Smooth muscle cell (in vitro differentiated cells): ENCODE results near the gene NUTM2A. TPM values are rescaled to one million over a fixed set of nuclear protein-coding genes. Genes with fewer than 3 reads are reported as not detected.
A peak's percentile ranks its signal among the peaks of the same experiment; 100 is the strongest.
"Not testable (repeated sequence)": the region's sequence is repeated elsewhere in the genome, so short reads cannot be mapped to it uniquely, and the experiment has no call there.

Experiments used
- DNase-seq: peaks from one replicate; lab custom pipeline; 2025; ENCODE audit not compliant: unreplicated experiment; lab: John Stamatoyannopoulos, UW
- H2AFZ ChIP-seq: fragments of 200-600 bp; sonication (generic); 2 replicates; pipeline ENCODE4 v1.6.0; 2016; ENCODE audit warnings: antibody characterized with exemption, low read depth, mild to moderate bottlenecking
- H3F3A ChIP-seq: fragments of 200-600 bp; sonication (generic); 2 replicates; pipeline ENCODE4 v1.6.0; 2017; ENCODE audit warnings: antibody characterized with exemption, low read depth
- H3K27ac ChIP-seq: fragments of 200-600 bp; sonication (generic); 2 replicates; pipeline ENCODE4 v1.5.1; 2016; ENCODE audit warnings: low read depth, mild to moderate bottlenecking
- H3K27me3 ChIP-seq: fragments of 200-600 bp; sonication (generic); 2 replicates; pipeline ENCODE4 v1.6.1; 2016; ENCODE audit warnings: low read depth, mild to moderate bottlenecking
- H3K36me3 ChIP-seq: fragments of 200-600 bp; sonication (generic); 2 replicates; pipeline ENCODE4 v1.5.1; 2016; ENCODE audit warnings: low read depth
- H3K4me1 ChIP-seq: fragments of 200-600 bp; sonication (generic); 2 replicates; pipeline ENCODE4 v1.5.1; 2016; ENCODE audit warnings: low read depth
- H3K4me2 ChIP-seq: fragments of 200-600 bp; sonication (generic); 2 replicates; pipeline ENCODE4 v1.6.0; 2016; ENCODE audit warnings: mild to moderate bottlenecking
- H3K4me3 ChIP-seq: fragments of 200-600 bp; sonication (generic); 2 replicates; pipeline ENCODE4 v1.5.1; 2016; ENCODE audit warnings: mild to moderate bottlenecking
- H3K79me2 ChIP-seq: fragments of 200-600 bp; sonication (generic); 2 replicates; pipeline ENCODE4 v1.6.0; 2016; ENCODE audit warnings: low read depth, mild to moderate bottlenecking
- H3K9ac ChIP-seq: fragments of 200-600 bp; sonication (generic); 2 replicates; pipeline ENCODE4 v1.6.0; 2016; ENCODE audit warnings: low read depth
- H3K9me3 ChIP-seq: fragments of 200-600 bp; sonication (generic); replicated peaks from 2 replicates; pipeline ENCODE4 v1.5.1; 2016; ENCODE audit warnings: low read depth
- H4K20me1 ChIP-seq: fragments of 200-600 bp; sonication (generic); 2 replicates; pipeline ENCODE4 v1.6.0; 2016; ENCODE audit warnings: low read depth
- WGBS: methylation state at CpG from one replicate; pipeline ENCODE4 v1.1.7; 2016; ENCODE audit warnings: low lambda C conversion rate; 5-methylcytosine and 5-hydroxymethylcytosine counted together
- polyA plus RNA-seq: library from polyadenylated mRNA; unstranded; fragments of >200 nt; fragmentation: Nextera tagmentation; extraction: Ambion mirVana; gene quantifications from 2 replicates; pipeline ENCODE4 v1.2.1, GENCODE V29; 2016
- total RNA-seq: library from RNA; depleted of rRNA; stranded (reverse); fragments of >200 nt; gene quantifications from 2 replicates; pipeline ENCODE4 v1.2.3, GENCODE V29; 2014

NUTM2A gene
- total and polyA plus RNA-seq, 2 experiments from 2014 or later: 0.21 to 0.31 TPM

GRCh38 chr10:87206922-87207321 lies 18.3 kb upstream of the NUTM2A start:
- DNase-seq, H3K9me3 ChIP-seq, H2AFZ ChIP-seq, H3K36me3 ChIP-seq, H3K27ac ChIP-seq, H3K4me3 ChIP-seq, H3K27me3 ChIP-seq, H3K4me1 ChIP-seq, H3F3A ChIP-seq, H3K4me2 ChIP-seq, H3K9ac ChIP-seq, H4K20me1 ChIP-seq, H3K79me2 ChIP-seq: not testable (repeated sequence)
- WGBS: 95% methylated on average over 4 of the region's 4 CpGs

GRCh38 chr10:87210309-87210708 lies 14.9 kb upstream of the NUTM2A start:
- H3K27me3 ChIP-seq, H3K4me2 ChIP-seq, H3K36me3 ChIP-seq, H3K9me3 ChIP-seq, H3F3A ChIP-seq, H3K4me3 ChIP-seq, DNase-seq, H3K4me1 ChIP-seq, H3K9ac ChIP-seq, H3K79me2 ChIP-seq, H2AFZ ChIP-seq, H4K20me1 ChIP-seq: not testable (repeated sequence)
- 55% methylated on average over 5 of the region's 5 CpGs for WGBS
- peak overlapping the region; percentile 57 for H3K27ac ChIP-seq

GRCh38 chr10:87211848-87212247 lies 13.4 kb upstream of the NUTM2A start:
- H3K4me3 ChIP-seq, H3F3A ChIP-seq, H3K27me3 ChIP-seq, H3K9ac ChIP-seq, H3K79me2 ChIP-seq, H3K9me3 ChIP-seq, H3K4me1 ChIP-seq, H4K20me1 ChIP-seq, H3K4me2 ChIP-seq, H2AFZ ChIP-seq, H3K36me3 ChIP-seq, DNase-seq: not testable (repeated sequence)
- peak overlapping the region; percentile 57 for H3K27ac ChIP-seq
- 0% methylated on average over 2 of the region's 2 CpGs for WGBS

- H3K27me3 ChIP-seq, H3K4me2 ChIP-seq: not testable (repeated sequence)
- WGBS: 82% methylated on average over 7 of the region's 8 CpGs
Observed at GRCh38 chr10:87213150-87213765, 12.0 kb upstream of the NUTM2A start.

GRCh38 chr10:87213806-87214205 lies 11.4 kb upstream of the NUTM2A start:
- H3K27ac ChIP-seq, H3K9me3 ChIP-seq, H3K4me3 ChIP-seq, H3K27me3 ChIP-seq, H3K36me3 ChIP-seq, H3F3A ChIP-seq, H3K9ac ChIP-seq, H3K79me2 ChIP-seq, DNase-seq, H3K4me2 ChIP-seq, H3K4me1 ChIP-seq, H4K20me1 ChIP-seq, H2AFZ ChIP-seq: not testable (repeated sequence)
- 92% methylated on average over 21 of the region's 21 CpGs for WGBS

More at GRCh38 chr10:87213150-87213765, 12.0 kb upstream of the NUTM2A start:
- H3F3A ChIP-seq, H3K36me3 ChIP-seq, H3K79me2 ChIP-seq, DNase-seq, H3K4me1 ChIP-seq, H2AFZ ChIP-seq, H4K20me1 ChIP-seq, H3K27ac ChIP-seq, H3K9me3 ChIP-seq, H3K9ac ChIP-seq, H3K4me3 ChIP-seq: not testable (repeated sequence)

- not testable (repeated sequence) for H3K27ac ChIP-seq, H3K79me2 ChIP-seq, H4K20me1 ChIP-seq, DNase-seq, H3K4me2 ChIP-seq, H3K36me3 ChIP-seq, H3K4me3 ChIP-seq, H3K4me1 ChIP-seq, H2AFZ ChIP-seq, H3K27me3 ChIP-seq, H3K9me3 ChIP-seq, H3K9ac ChIP-seq, H3F3A ChIP-seq
- 95% methylated on average over 11 of the region's 11 CpGs for WGBS
Observed at GRCh38 chr10:87216120-87216519, 9.1 kb upstream of the NUTM2A start.

DNA sequence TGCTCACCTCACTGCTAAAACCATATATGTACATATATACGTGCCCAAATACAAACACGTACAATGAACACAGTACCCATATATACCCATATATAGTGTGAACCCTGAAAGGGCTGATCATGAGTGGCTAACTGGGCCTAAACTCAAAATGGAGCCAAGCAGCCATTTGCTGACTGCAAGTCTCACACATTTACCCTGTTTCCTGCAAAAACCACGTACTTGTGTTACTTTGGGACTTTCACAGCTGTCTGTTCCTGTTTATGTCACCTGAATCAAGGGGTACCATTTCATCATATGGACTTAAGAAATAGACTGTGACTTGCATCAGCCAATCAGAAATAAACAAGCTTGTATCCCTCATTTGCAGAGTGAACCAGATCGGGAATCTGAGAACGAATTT lies 5.9 kb upstream of the NUTM2A start:
- not testable (repeated sequence) for DNase-seq, H3K4me2 ChIP-seq, H3K9ac ChIP-seq, H3F3A ChIP-seq, H3K27ac ChIP-seq, H3K36me3 ChIP-seq, H3K27me3 ChIP-seq, H3K79me2 ChIP-seq, H3K9me3 ChIP-seq, H3K4me1 ChIP-seq, H2AFZ ChIP-seq, H3K4me3 ChIP-seq, H4K20me1 ChIP-seq
- WGBS: 92% methylated on average over 1 of the region's 5 CpGs

DNA sequence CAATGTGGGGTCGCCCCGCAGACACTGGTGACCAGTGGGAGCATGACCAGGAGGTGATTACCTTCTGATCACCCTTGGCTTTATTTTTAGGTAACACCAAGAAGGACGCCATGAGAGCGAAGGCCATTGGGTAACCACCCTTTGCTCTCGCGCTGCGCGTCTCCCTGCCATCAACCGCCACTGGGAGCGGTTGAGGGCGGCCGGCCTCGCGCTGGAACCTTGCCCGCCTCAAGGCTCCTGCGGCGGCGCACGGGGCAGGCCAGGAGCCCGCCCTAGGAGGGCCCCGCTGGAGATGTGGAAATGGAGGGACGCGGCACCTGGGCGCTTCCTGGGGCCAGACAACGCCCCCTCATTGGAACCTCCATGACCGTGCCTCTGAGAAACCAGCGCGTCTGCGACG lies 2.5 kb upstream of the NUTM2A start:
- not testable (repeated sequence) for H3K9me3 ChIP-seq, DNase-seq, H2AFZ ChIP-seq, H3F3A ChIP-seq, H3K79me2 ChIP-seq, H3K4me2 ChIP-seq, H3K27ac ChIP-seq, H3K36me3 ChIP-seq, H4K20me1 ChIP-seq, H3K4me3 ChIP-seq, H3K4me1 ChIP-seq, H3K9ac ChIP-seq, H3K27me3 ChIP-seq
- WGBS: over 99% methylated on average over 17 of the region's 30 CpGs

DNA sequence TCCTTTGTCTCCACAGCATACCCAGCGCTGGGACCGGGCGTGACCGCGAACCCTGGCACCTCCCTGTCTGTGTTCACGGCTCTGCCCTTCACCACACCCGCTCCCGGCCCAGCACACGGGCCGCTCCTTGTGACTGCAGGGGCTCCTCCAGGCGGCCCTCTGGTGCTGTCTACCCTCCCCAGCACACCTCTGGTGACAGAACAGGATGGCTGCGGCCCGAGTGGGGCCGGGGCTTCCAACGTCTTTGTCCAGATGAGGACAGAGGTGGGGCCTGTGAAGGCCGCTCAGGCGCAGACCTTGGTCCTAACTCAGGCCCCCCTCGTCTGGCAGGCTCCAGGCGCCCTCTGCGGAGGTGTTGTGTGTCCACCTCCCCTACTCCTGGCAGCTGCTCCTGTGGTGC lies 3.0 kb downstream of the NUTM2A start:
- WGBS: 99% methylated on average over 9 of the region's 20 CpGs
- not testable (repeated sequence) for H3K9ac ChIP-seq

More for the DNA sequence above, 3.0 kb downstream of the NUTM2A start:
- not testable (repeated sequence) for H4K20me1 ChIP-seq, H3K9me3 ChIP-seq, H3K27me3 ChIP-seq, DNase-seq, H3K27ac ChIP-seq, H3K4me3 ChIP-seq, H2AFZ ChIP-seq, H3K79me2 ChIP-seq, H3K4me2 ChIP-seq, H3F3A ChIP-seq, H3K36me3 ChIP-seq, H3K4me1 ChIP-seq
